Right lobe of liver (tissue), 6 donors: ENCODE measurements around the gene COL18A1. TPM values are rescaled to one million over a fixed set of nuclear protein-coding genes. Genes with fewer than 3 reads are reported as not detected.

Experiments
- ATAC-seq, 4 donors: fragments of 200-7000 bp; cut with Tn5 transposase; one replicate each; pipeline ENCODE4 v1.9.1; 2020; ENCODE audit warnings: mild to moderate bottlenecking in 4 of 4, moderate library complexity in 4 of 4
- DNase-seq, 3 donors: peaks; one replicate each; pipeline ENCODE4 v3.0.0-alpha.2; 2020
- H3K27ac ChIP-seq, 3 donors: fragments of 200-600 bp; one replicate each; pipeline ENCODE4 v1.8.0; 2022
- H3K27me3 ChIP-seq, 2 donors: fragments of 200-600 bp; one replicate each; pipeline ENCODE4 v1.8.0; 2022
- H3K36me3 ChIP-seq, 4 donors: fragments of 200-600 bp; sonication (generic) in 1 of 4; one replicate each; pipeline versions ENCODE4 v1.5.1 to v1.8.0; 2017 to 2022; ENCODE audit warnings: control low read depth in 1 of 4
- H3K4me1 ChIP-seq, 4 donors: fragments of 200-600 bp; sonication (generic) in 1 of 4; one replicate each; pipeline versions ENCODE4 v1.5.1 to v1.8.0; 2017 to 2022; ENCODE audit warnings: control low read depth in 1 of 4
- H3K4me3 ChIP-seq, 3 donors: fragments of 200-600 bp; one replicate each; pipeline ENCODE4 v1.8.0; 2022
- H3K9me3 ChIP-seq, 4 donors: fragments of 200-600 bp; sonication (generic) in 1 of 4; one replicate each; pipeline versions ENCODE4 v1.5.1 to v1.8.0; 2017 to 2022; ENCODE audit warnings: control low read depth in 1 of 4
- POLR2A ChIP-seq: fragments of 450-650 bp; IDR thresholded peaks from one replicate; pipeline ENCODE4 v1.6.1; 2017; ENCODE audit warnings: antibody characterized with exemption, mild to moderate bottlenecking
- WGBS: methylation state at CpG from one replicate; pipeline ENCODE4 v1.1.6; 2018; ENCODE audit warnings: low coverage, low lambda C conversion rate; ENCODE audit not compliant: insufficient coverage; ENCODE audit errors: missing lambda C conversion rate; 5-methylcytosine and 5-hydroxymethylcytosine counted together
- intact Hi-C, 2 donors: fragments of 100-400 bp; cut with DNase I; formaldehyde crosslinking; loops; one replicate each; pipeline versions ENCODE4 v1.11.2 to v1.14.1; 2022
- total RNA-seq, 6 experiments: library from RNA; depleted of rRNA in 2 of 6; stranded (reverse); fragments of >200 nt in 2 of 6; fragmentation: NEBNext Ultra II Directional in 3 of 6; extraction: Animal tissue kit (Norgen Biotek cat#: 25700) in 3 of 6; gene quantifications; one replicate each; pipeline versions ENCODE4 v1.1.0 to v1.2.4, GENCODE V29; 2016 to 2023
- TF ChIP-seq, protein P1 (sequence below), 4 donors: fragments of 200-600 bp in 3 of 4; fragments of 450-650 bp in 1 of 4; IDR thresholded peaks; one replicate each; pipeline versions ENCODE4 v1.5.1 to v1.8.0; 2016 to 2022; ENCODE audit warnings: antibody characterized with exemption in 4 of 4, mild to moderate bottlenecking in 2 of 4
- donor health status: DM: no; HTN: yes; CAD: no.
- donor health status: DM: no; HTN: no; CAD: no.
- donor health status: DM: no; HTN: no; CAD: no.
- donor health status: DM: no; HTN: yes; CAD: no.
- donor health status: DM: no; HTN: yes; CAD: no.

The COL18A1 gene
- total RNA-seq, 6 experiments from 2014 or later = 261 to 487 (median 297) TPM

DNA sequence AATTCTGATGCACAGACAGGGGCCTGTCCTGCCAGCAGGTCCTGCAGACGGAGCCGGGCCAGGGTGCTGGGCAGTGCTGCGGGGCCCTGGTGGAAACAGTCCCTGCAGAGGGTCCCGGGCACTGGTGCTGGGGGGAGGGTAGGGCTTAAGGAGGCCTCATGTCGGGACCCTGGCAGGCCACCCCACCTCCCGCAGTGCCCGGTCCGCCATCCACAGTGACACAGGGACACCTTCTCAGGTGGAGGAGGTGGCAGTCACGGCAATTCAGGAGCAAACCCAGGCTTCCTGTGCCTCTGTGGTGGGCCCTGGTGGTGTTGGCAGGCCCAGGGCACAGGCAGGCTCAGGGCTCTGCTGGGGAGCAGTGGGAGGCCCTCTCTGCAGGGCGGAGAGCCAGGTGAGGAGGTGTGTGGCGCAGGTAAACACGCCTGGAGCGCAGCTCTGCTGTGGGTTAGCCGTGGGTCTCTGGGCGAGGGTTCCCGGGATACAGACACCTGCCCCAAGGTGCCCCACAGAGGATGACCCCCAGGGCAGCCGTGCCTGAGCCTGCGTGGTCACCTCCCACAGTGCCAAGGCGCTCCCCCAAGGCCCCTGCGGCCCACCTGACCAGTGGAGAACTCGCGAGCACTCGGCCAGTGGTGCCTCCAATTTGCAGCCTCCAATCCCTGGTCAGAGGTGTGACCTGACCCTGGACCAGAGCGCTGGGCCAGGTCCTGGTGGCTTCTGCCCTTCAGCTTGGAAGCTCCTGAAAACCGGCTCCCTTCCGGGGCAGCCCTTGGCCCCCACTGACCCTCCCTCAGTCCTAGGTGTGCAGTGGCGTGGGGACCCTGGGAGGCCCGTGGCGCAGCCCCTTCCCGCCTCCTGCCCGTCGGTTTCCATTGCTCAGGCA, 19.2 kb downstream of the COL18A1 start:
- no peak for ATAC-seq
- H3K4me3 ChIP-seq = no peak overlapping the region
- intact Hi-C loops = loop anchor here (10.0 kb wide), 1 partner anchor 279 kb away; no protein-coding TSS in a partner anchor

DNA sequence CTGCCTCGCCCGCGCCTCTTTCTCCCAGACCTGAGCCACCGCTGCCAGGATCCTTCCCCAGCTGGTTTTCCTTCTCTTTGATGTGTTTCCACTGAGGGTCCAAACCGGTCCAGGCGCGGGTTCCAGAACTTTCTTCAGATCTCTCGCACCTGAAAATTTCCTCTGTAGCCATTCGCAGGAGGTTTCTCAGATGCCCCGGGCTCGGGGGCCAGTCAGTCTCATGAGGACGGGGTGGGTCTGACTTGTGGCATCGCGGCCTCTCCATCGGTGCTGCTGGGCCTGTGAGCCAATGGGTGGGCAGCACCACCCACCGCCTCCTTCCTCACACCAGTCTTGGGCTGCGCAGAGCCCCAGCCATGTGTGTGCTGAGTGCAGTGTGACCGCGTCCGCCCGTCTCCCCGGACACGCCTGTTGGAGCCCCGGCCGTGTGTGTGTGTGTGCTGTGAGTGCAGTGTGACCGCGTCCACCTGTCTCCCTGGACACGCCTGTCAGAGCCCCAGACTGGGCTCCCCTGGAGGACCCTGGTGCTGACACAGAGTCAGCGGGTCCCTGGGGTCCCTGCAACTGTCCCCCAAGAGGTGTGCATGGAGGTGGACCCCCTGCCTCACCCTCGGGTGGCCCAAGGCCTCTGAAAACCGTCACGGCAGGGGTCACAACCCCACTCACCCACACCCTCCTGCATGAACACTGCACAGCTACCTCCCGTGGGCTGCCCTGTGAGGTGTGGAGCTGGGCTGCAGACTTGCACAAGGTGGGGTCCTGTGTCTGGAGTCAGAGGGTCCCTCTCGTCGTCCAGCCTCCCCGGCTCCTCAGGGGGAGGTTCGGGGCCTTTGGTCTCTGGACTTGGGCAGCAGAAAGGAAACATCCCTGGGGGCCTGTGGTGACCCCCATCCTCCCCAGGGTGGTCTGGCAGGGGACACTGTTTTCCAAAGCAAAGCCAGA, 20.2 kb downstream of the COL18A1 start:
- no peaks in the 10 kb centered on the region for H3K27me3 ChIP-seq
- WGBS = 92% methylated on average over 9 of the region's 37 CpGs
- no peaks in the 10 kb centered on the region for H3K36me3 ChIP-seq
- H3K27ac ChIP-seq = no peak overlapping the region
- no peak for TF ChIP-seq POLR2A
- no peaks in the 10 kb centered on the region for H3K9me3 ChIP-seq
- no peak overlapping the region for H3K4me3 ChIP-seq
- ATAC-seq (no peak), DNase-seq (peak in 2 of 3 donors; percentile 10 to 46)
- no peaks in the 10 kb centered on the region for H3K4me1 ChIP-seq
- intact Hi-C loops = loop anchor here (5.0 to 10.0 kb wide), 2 partner anchors 133 to 280 kb away; no protein-coding TSS in a partner anchor

More for the DNA sequence above, 19.2 kb downstream of the COL18A1 start:
- WGBS = no CpG with 5 or more reads among the region's 32 CpGs
- DNase-seq = peak in 2 of 3 donors; percentile 17 to 52
- Histone ChIP-seq H3K27ac (no peak overlapping the region), H3K27me3 (no peaks in the 10 kb centered on the region), H3K36me3 (no peaks in the 10 kb centered on the region), H3K9me3 (no peaks in the 10 kb centered on the region), H3K4me1 (no peaks in the 10 kb centered on the region)
- TF ChIP-seq, protein P1, sequence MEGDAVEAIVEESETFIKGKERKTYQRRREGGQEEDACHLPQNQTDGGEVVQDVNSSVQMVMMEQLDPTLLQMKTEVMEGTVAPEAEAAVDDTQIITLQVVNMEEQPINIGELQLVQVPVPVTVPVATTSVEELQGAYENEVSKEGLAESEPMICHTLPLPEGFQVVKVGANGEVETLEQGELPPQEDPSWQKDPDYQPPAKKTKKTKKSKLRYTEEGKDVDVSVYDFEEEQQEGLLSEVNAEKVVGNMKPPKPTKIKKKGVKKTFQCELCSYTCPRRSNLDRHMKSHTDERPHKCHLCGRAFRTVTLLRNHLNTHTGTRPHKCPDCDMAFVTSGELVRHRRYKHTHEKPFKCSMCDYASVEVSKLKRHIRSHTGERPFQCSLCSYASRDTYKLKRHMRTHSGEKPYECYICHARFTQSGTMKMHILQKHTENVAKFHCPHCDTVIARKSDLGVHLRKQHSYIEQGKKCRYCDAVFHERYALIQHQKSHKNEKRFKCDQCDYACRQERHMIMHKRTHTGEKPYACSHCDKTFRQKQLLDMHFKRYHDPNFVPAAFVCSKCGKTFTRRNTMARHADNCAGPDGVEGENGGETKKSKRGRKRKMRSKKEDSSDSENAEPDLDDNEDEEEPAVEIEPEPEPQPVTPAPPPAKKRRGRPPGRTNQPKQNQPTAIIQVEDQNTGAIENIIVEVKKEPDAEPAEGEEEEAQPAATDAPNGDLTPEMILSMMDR (IDR thresholded peaks at IDR 0.05) = no peak
- TF ChIP-seq POLR2A = no peak

DNA sequence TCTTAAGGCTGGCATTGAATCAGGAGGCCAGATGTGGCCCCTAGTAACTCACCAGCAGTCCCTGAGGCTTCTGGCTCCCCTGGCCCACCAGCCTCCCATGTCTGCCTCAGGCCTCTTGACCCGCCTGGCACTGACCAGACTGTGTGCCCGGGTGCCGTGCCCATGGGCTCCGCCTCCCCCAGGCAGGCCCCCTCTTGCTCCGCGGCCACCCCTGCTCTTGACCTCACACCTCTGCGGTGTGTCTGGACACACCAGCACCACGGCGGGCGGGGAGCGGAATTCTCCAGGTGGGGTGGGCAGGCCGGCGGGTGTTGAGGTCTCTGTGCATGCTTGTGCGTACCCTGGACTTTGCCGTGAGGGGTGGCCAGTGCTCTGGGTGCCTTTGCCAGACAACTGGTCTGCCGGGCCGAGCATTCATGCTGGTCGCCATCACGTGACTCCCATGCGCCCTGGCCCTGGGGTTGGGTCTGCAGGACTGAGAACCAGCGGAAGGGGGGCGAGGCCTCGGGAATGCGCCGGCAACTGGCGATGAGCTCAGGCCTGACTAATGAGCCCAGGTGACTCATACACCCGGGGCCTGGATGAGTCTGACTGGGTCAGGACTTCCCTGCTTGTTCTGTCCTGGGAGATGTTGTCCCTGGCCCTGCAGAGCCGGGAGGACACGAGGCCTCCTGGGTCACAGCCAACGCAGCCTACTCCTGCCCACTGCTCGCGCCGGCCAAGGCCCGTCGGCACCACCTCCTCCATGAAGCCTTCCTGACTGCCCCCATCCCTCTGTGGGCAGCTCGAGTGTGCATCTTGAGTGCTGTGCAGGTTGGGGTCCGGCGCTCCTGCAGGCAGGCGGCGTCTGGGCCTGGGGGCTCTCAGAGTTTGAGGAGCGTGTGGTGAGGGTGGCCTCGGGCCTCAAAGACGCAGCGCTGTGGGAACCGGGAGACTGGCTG, 22.6 kb downstream of the COL18A1 start:
- TF ChIP-seq, protein P1 (IDR thresholded peaks at IDR 0.05) = no peak
- TF ChIP-seq POLR2A = no peak
- no peak overlapping the region for H3K4me3 ChIP-seq
- H3K36me3 ChIP-seq = no peaks in the 10 kb centered on the region
- DNase-seq = no peak
- 79% methylated on average over 11 of the region's 45 CpGs for WGBS
- intact Hi-C loops = loop anchor here (5.0 to 10.0 kb wide), 2 partner anchors 135 to 283 kb away; no protein-coding TSS in a partner anchor
- no peaks in the 10 kb centered on the region for H3K27me3 ChIP-seq
- H3K4me1 ChIP-seq = no peaks in the 10 kb centered on the region
- H3K27ac ChIP-seq = no peak overlapping the region
- no peaks in the 10 kb centered on the region for H3K9me3 ChIP-seq
- ATAC-seq = peak in 3 of 4 donors; percentile 6 to 74 (median 42)

DNA sequence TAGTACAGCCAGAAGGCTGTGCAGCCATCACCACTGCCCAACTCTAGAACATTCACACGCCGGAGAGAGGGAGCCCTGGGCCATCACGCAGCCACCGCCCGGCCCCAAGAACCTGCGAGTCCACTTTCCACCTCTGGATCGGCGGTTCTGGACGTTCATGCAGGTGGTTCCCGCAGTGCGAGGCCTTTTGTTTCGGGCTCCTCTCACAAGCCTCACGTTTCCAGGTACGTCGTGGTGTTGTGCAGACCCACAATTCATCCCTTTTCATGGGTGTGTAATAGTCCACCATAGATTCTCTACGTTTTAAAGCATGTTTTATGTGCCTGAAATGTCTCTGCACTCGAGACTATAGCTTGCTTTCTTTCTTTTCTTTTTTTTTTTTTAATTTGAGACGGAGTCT, 23.6 kb downstream of the COL18A1 start:
- Histone ChIP-seq H3K36me3 (no peaks in the 10 kb centered on the region), H3K27ac (no peak overlapping the region), H3K4me1 (no peaks in the 10 kb centered on the region), H3K9me3 (no peaks in the 10 kb centered on the region), H3K27me3 (no peaks in the 10 kb centered on the region), H3K4me3 (no peak overlapping the region)
- intact Hi-C loops = loop anchor here (5.0 to 10.0 kb wide), 2 partner anchors 136 to 284 kb away; no protein-coding TSS in a partner anchor
- TF ChIP-seq POLR2A = no peak
- TF ChIP-seq, protein P1 (IDR thresholded peaks at IDR 0.05) = no peak
- 89% methylated on average over 8 of the region's 18 CpGs for WGBS
- no peak for ATAC-seq
- DNase-seq = no peak
